BLaER1 (cell line): ENCODE measurements around the gene PCARE.

Source experiments
- H3K27ac ChIP-seq: shearing (Covaris generic); formaldehyde crosslinking; 2 replicates; pipeline ENCODE4 v1.8.1; 2022
- H3K27me3 ChIP-seq: shearing (Covaris generic); formaldehyde crosslinking; 2 replicates; pipeline ENCODE4 v1.8.1; 2022
- H3K36me3 ChIP-seq: shearing (Covaris generic); formaldehyde crosslinking; 2 replicates; pipeline ENCODE4 v1.8.1; 2022
- H3K4me1 ChIP-seq: shearing (Covaris generic); formaldehyde crosslinking; 2 replicates; pipeline ENCODE4 v1.8.1; 2022
- H3K4me2 ChIP-seq: shearing (Covaris generic); formaldehyde crosslinking; 2 replicates; pipeline ENCODE4 v1.8.1; 2022
- H3K4me3 ChIP-seq: shearing (Covaris generic); formaldehyde crosslinking; 2 replicates; pipeline ENCODE4 v1.8.1; 2022
- H3K9ac ChIP-seq: shearing (Covaris generic); formaldehyde crosslinking; 2 replicates; pipeline ENCODE4 v1.8.1; 2022
- H3K9me3 ChIP-seq: shearing (Covaris generic); formaldehyde crosslinking; 2 replicates; pipeline ENCODE4 v1.8.1; 2022
- H4K20me1 ChIP-seq: shearing (Covaris generic); formaldehyde crosslinking; 2 replicates; pipeline ENCODE4 v1.8.1; 2022
- Cebpa-rat ChIP-seq: shearing (Covaris generic); IDR thresholded peaks from 2 replicates; pipeline ENCODE4 v1.8.1; 2022

Gene PCARE

GRCh38 chr2:29064346-29064715 lies 10.0 kb downstream of the PCARE start:
- H4K20me1 ChIP-seq = no peaks in the 10 kb centered on the region
- no peak overlapping the region for H3K9ac ChIP-seq
- no peaks in the 10 kb centered on the region for H3K4me1 ChIP-seq
- no peaks in the 10 kb centered on the region for H3K27me3 ChIP-seq
- H3K36me3 ChIP-seq = no peaks in the 10 kb centered on the region
- no peaks in the 10 kb centered on the region for H3K9me3 ChIP-seq
- H3K4me3 ChIP-seq = no peak overlapping the region
- no peak overlapping the region for H3K4me2 ChIP-seq
- TF ChIP-seq Cebpa-rat = no peak
- no peak overlapping the region for H3K27ac ChIP-seq

DNA sequence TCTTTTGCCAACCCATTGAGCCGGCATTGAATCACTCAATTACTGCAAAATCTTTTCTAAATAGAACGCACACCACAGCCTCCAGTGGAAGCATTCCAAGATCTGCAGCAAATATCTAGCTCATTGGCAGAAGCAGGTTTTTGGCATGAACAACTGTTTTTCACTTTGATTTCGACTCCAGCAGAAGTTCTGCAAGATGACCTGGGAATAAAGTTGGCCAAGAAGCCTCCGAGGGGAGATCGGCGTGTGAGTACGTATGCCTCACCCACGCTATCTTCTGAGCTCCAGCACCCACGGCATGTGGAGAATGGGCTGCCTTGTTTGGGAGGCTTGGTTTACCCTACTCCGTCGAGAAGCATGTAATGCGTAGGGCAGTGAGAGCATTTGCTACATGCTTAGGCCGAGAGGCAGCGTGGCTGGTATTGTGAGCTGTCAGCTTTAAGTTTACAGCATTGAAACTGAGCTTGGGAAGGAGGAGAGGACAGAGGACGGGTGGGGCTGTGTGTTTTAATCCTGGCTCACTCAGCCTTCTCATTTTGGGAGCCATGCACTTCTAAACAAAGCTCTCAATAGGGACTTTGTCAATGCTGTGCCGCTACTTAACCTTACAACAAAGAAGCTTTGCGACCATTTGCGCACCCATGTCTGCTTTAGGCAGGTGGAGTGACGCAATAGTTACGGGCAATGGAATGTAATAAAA lies 10.5 kb downstream of the PCARE start:
- Histone ChIP-seq H3K4me1 (no peaks in the 10 kb centered on the region), H3K9me3 (no peaks in the 10 kb centered on the region), H3K4me3 (no peak overlapping the region), H3K9ac (no peak overlapping the region), H3K27me3 (no peaks in the 10 kb centered on the region), H3K36me3 (no peaks in the 10 kb centered on the region), H3K4me2 (no peak overlapping the region), H4K20me1 (no peaks in the 10 kb centered on the region), H3K27ac (no peak overlapping the region)
- 0 out of 2 replicates have a peak, but pooled peaks have one; percentile 39 for TF ChIP-seq Cebpa-rat

- H3K9me3 ChIP-seq = no peaks in the 10 kb centered on the region
- no peak for TF ChIP-seq Cebpa-rat
- H3K4me2 ChIP-seq = no peak overlapping the region
- H3K36me3 ChIP-seq = no peaks in the 10 kb centered on the region
- no peak overlapping the region for H3K27ac ChIP-seq
- H4K20me1 ChIP-seq = no peaks in the 10 kb centered on the region
- no peak overlapping the region for H3K9ac ChIP-seq
- H3K4me3 ChIP-seq = no peak overlapping the region
- H3K4me1 ChIP-seq = no peaks in the 10 kb centered on the region
- no peaks in the 10 kb centered on the region for H3K27me3 ChIP-seq
These were observed 11.3 kb downstream of the PCARE start for GRCh38 chr2:29063056-29063455.

- no peak overlapping the region for H3K4me2 ChIP-seq
- no peaks in the 10 kb centered on the region for H4K20me1 ChIP-seq
- H3K4me3 ChIP-seq = no peak overlapping the region
- H3K36me3 ChIP-seq = no peaks in the 10 kb centered on the region
- H3K27me3 ChIP-seq = no peaks in the 10 kb centered on the region
- TF ChIP-seq Cebpa-rat = no peak
- H3K9me3 ChIP-seq = no peaks in the 10 kb centered on the region
- no peak overlapping the region for H3K27ac ChIP-seq
- no peaks in the 10 kb centered on the region for H3K4me1 ChIP-seq
- no peak overlapping the region for H3K9ac ChIP-seq
These were observed 12.0 kb downstream of the PCARE start for GRCh38 chr2:29062371-29062770.

GRCh38 chr2:29061616-29062015 lies 12.7 kb downstream of the PCARE start:
- no peak overlapping the region for H3K9ac ChIP-seq
- no peaks in the 10 kb centered on the region for H3K9me3 ChIP-seq
- H3K4me2 ChIP-seq = no peak overlapping the region
- no peaks in the 10 kb centered on the region for H4K20me1 ChIP-seq
- H3K36me3 ChIP-seq = no peaks in the 10 kb centered on the region
- TF ChIP-seq Cebpa-rat = no peak
- 0 out of 2 replicates have a peak, but pooled peaks cover 4% of the 10 kb centered on the region for H3K4me1 ChIP-seq
- no peaks in the 10 kb centered on the region for H3K27me3 ChIP-seq
- no peak overlapping the region for H3K27ac ChIP-seq
- no peak overlapping the region for H3K4me3 ChIP-seq

DNA sequence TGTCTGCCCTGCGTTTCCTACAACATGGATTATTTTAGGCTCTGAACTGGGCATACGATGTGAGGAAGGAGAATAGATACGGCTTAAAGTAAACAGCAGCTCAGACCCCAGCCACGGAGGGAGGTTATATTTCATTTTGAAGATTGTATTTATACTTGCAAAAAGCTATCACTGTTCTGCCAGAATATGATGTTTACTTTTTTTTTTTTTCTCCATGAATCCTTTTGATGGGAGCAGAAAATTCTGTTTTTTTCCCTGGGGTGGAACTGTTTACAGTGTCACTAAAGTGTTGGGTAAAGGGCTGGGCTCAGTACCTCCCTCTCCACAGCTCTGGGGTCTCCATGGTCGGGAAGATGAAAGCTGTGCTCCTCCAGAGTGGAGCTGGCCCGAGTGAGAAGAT lies 13.1 kb downstream of the PCARE start:
- Histone ChIP-seq H3K9ac (no peak overlapping the region), H3K9me3 (no peaks in the 10 kb centered on the region), H3K4me3 (no peak overlapping the region), H4K20me1 (no peaks in the 10 kb centered on the region), H3K27me3 (no peaks in the 10 kb centered on the region), H3K36me3 (no peaks in the 10 kb centered on the region), H3K4me2 (no peak overlapping the region), H3K4me1 (0 out of 2 replicates have a peak, but pooled peaks cover 4% of the 10 kb centered on the region), H3K27ac (no peak overlapping the region)
- no peak for TF ChIP-seq Cebpa-rat

- H3K4me1 ChIP-seq = 0 out of 2 replicates have a peak, but pooled peaks cover 4% of the 10 kb centered on the region
- no peak overlapping the region for H3K4me3 ChIP-seq
- no peaks in the 10 kb centered on the region for H4K20me1 ChIP-seq
- no peak for TF ChIP-seq Cebpa-rat
- H3K27ac ChIP-seq = no peak overlapping the region
- H3K36me3 ChIP-seq = no peaks in the 10 kb centered on the region
- no peak overlapping the region for H3K4me2 ChIP-seq
- no peaks in the 10 kb centered on the region for H3K9me3 ChIP-seq
- H3K9ac ChIP-seq = no peak overlapping the region
- H3K27me3 ChIP-seq = no peaks in the 10 kb centered on the region
These were observed 13.9 kb downstream of the PCARE start for GRCh38 chr2:29060441-29060840.

- TF ChIP-seq Cebpa-rat = no peak
- Histone ChIP-seq H3K4me1 (0 out of 2 replicates have a peak, but pooled peaks cover 4% of the 10 kb centered on the region), H3K27ac (no peak overlapping the region), H3K36me3 (no peaks in the 10 kb centered on the region), H3K9ac (no peak overlapping the region), H4K20me1 (no peaks in the 10 kb centered on the region), H3K9me3 (no peaks in the 10 kb centered on the region), H3K4me2 (no peak overlapping the region), H3K4me3 (no peak overlapping the region), H3K27me3 (no peaks in the 10 kb centered on the region)
These were observed 14.7 kb downstream of the PCARE start for GRCh38 chr2:29059624-29060023.

- H3K9me3 ChIP-seq = no peaks in the 10 kb centered on the region
- no peak for TF ChIP-seq Cebpa-rat
- H3K27ac ChIP-seq = no peak overlapping the region
- 0 out of 2 replicates have a peak, but pooled peaks cover 4% of the 10 kb centered on the region for H3K4me1 ChIP-seq
- no peaks in the 10 kb centered on the region for H4K20me1 ChIP-seq
- no peak overlapping the region for H3K4me3 ChIP-seq
- no peak overlapping the region for H3K4me2 ChIP-seq
- H3K27me3 ChIP-seq = no peaks in the 10 kb centered on the region
- H3K9ac ChIP-seq = no peak overlapping the region
- H3K36me3 ChIP-seq = no peaks in the 10 kb centered on the region
These were observed 17.3 kb downstream of the PCARE start for GRCh38 chr2:29057006-29057405.

- no peak overlapping the region for H3K4me2 ChIP-seq
- no peaks in the 10 kb centered on the region for H3K9me3 ChIP-seq
- no peaks in the 10 kb centered on the region for H4K20me1 ChIP-seq
- H3K9ac ChIP-seq = no peak overlapping the region
- 0 out of 2 replicates have a peak, but pooled peaks cover 4% of the 10 kb centered on the region for H3K4me1 ChIP-seq
- H3K27me3 ChIP-seq = no peaks in the 10 kb centered on the region
- no peak overlapping the region for H3K27ac ChIP-seq
- H3K36me3 ChIP-seq = no peaks in the 10 kb centered on the region
- TF ChIP-seq Cebpa-rat = no peak
- H3K4me3 ChIP-seq = no peak overlapping the region
These were observed 17.9 kb downstream of the PCARE start for GRCh38 chr2:29056452-29056851.
